Fibroblast of pulmonary artery (primary cell): ENCODE results near the gene CHD3.

Experiments
- DNase-seq: peaks from one replicate; pipeline ENCODE4 v3.0.0-alpha.2; 2010; ENCODE audit warnings: low read depth
- H3K4me3 ChIP-seq: replicated peaks from 2 replicates; pipeline ENCODE4 v1.5.1; 2011; ENCODE audit warnings: low read depth, mild to moderate bottlenecking, control low read depth, low read length, moderate library complexity
- TF ChIP-seq, protein P1 (sequence below): IDR thresholded peaks from 2 replicates; pipeline ENCODE4 v1.5.1; 2011; ENCODE audit warnings: mild to moderate bottlenecking, control low read depth, low read length, inconsistent platforms; ENCODE audit errors: missing control alignments

The CHD3 gene

GRCh38 chr17:7929158-7930023 lies 40.8 kb downstream of the CHD3 start, which contains the start of gene KCNAB3:
Gene KCNAB3 (minus strand): TSS chr17:7929856. CDS start chr17:7929435, 421 bp downstream.
- TF ChIP-seq, protein P1, sequence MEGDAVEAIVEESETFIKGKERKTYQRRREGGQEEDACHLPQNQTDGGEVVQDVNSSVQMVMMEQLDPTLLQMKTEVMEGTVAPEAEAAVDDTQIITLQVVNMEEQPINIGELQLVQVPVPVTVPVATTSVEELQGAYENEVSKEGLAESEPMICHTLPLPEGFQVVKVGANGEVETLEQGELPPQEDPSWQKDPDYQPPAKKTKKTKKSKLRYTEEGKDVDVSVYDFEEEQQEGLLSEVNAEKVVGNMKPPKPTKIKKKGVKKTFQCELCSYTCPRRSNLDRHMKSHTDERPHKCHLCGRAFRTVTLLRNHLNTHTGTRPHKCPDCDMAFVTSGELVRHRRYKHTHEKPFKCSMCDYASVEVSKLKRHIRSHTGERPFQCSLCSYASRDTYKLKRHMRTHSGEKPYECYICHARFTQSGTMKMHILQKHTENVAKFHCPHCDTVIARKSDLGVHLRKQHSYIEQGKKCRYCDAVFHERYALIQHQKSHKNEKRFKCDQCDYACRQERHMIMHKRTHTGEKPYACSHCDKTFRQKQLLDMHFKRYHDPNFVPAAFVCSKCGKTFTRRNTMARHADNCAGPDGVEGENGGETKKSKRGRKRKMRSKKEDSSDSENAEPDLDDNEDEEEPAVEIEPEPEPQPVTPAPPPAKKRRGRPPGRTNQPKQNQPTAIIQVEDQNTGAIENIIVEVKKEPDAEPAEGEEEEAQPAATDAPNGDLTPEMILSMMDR: no peak
- peak; percentile 73 for DNase-seq
- peak within 1 kb of the TSS; percentile 54 for H3K4me3 ChIP-seq

- DNase-seq: no peak
- TF ChIP-seq, protein P1: no peak
- peak overlapping the region; percentile 99 for H3K4me3 ChIP-seq
These were observed 42.4 kb downstream of the CHD3 start for GRCh38 chr17:7930841-7931631.

GRCh38 chr17:7931709-7932482 lies 43.3 kb downstream of the CHD3 start, which contains the start of the genes CNTROB and TRAPPC1:
Gene CNTROB (plus strand): TSS chr17:7932206. CDS start chr17:7933080, 874 bp downstream.
Gene TRAPPC1 (minus strand): TSS chr17:7931946. CDS start chr17:7931829, 117 bp downstream.
- TF ChIP-seq, protein P1: no peak
- peak; percentile 99 for DNase-seq
- H3K4me3 ChIP-seq: peak within 1 kb of the TSS; percentile 99

DNA sequence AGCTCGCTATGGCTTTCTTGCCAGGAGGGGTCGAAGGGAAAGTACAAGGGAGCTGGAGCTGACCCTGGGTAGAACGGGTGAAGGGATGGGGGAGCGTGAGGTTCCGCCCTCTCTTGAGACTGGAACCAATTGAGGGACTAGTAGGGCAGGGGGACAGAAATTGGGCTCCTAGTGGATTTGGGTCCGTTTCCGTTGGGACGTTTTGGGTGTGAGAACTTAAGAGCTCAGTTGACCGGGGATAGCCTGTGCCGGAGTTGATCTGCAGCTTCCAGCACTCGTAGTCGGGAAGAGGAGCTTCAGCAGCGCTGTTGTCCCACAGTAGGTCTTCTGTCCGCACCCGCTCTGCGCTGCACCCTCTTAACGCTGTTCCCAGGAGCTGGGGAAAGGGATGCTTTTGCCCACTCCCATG lies 43.9 kb downstream of the CHD3 start:
- peak overlapping the region; percentile 99 for H3K4me3 ChIP-seq
- TF ChIP-seq, protein P1: no peak
- peak; percentile 27 for DNase-seq

GRCh38 chr17:7932949-7933348 lies 44.4 kb downstream of the CHD3 start:
- peak; percentile 49 for DNase-seq
- H3K4me3 ChIP-seq: peak overlapping the region; percentile 99
- TF ChIP-seq, protein P1: peak; percentile 29

- TF ChIP-seq, protein P1: no peak
These were observed 47.3 kb downstream of the CHD3 start for GRCh38 chr17:7935859-7936258.

More at GRCh38 chr17:7935859-7936258, 47.3 kb downstream of the CHD3 start:
- H3K4me3 ChIP-seq: no peak overlapping the region
- no peak for DNase-seq
